Measurements from ENCODE around the gene C17orf75.
"Not testable (repeated sequence)": the region's sequence is repeated elsewhere in the genome, so short reads cannot be mapped to it uniquely, and the experiment has no call there.

Gene C17orf75

GRCh38 chr17:32341857-32342602 is at the start of gene C17orf75:
TSS of gene C17orf75 (minus strand) at chr17:32342173. CDS start at chr17:32342139, 34 bp downstream.
- peak; percentile 63 for DNase-seq

GRCh38 chr17:32388613-32389459 is 46.9 kb upstream of the C17orf75 start:
- DNase-seq: no peak

- not testable (repeated sequence) for DNase-seq
Measured at GRCh38 chr17:32388128-32388527, 46.2 kb upstream of the C17orf75 start.

- DNase-seq: no peak
Measured at GRCh38 chr17:32386844-32387243, 44.9 kb upstream of the C17orf75 start.

- DNase-seq: no peak
Measured at GRCh38 chr17:32385971-32386370, 44.0 kb upstream of the C17orf75 start.

- DNase-seq: peak; percentile 64
Measured at GRCh38 chr17:32385121-32385520, 43.1 kb upstream of the C17orf75 start.

GRCh38 chr17:32383926-32384434 is 42.0 kb upstream of the C17orf75 start:
- DNase-seq: no peak

- no peak for DNase-seq
Measured at GRCh38 chr17:32382526-32383223, 40.7 kb upstream of the C17orf75 start.

- DNase-seq: no peak
Measured at GRCh38 chr17:32370426-32370825, 28.5 kb upstream of the C17orf75 start.

GRCh38 chr17:32361270-32361669 is 19.3 kb upstream of the C17orf75 start:
- no peak for DNase-seq

GRCh38 chr17:32357615-32358014 is 15.6 kb upstream of the C17orf75 start:
- DNase-seq: no peak

GRCh38 chr17:32356750-32357149 is 14.8 kb upstream of the C17orf75 start:
- no peak for DNase-seq

GRCh38 chr17:32356378-32356743 is 14.4 kb upstream of the C17orf75 start:
- no peak for DNase-seq

GRCh38 chr17:32355649-32356377 is 13.8 kb upstream of the C17orf75 start:
- DNase-seq: no peak

- DNase-seq: not testable (repeated sequence)
Measured at GRCh38 chr17:32352734-32353133, 10.8 kb upstream of the C17orf75 start.

- peak; percentile 81 for DNase-seq
Measured at GRCh38 chr17:32350666-32351418, 8.9 kb upstream of the C17orf75 start.

GRCh38 chr17:32349854-32350665 is 8.1 kb upstream of the C17orf75 start, which contains the start of gene ZNF207:
TSS of gene ZNF207 (plus strand) at chr17:32350157. CDS start at chr17:32350286, 129 bp downstream.
- DNase-seq: peak; percentile 95

GRCh38 chr17:32349503-32349853 is 7.5 kb upstream of the C17orf75 start:
- no peak for DNase-seq

GRCh38 chr17:32348483-32348800 is 6.5 kb upstream of the C17orf75 start:
- no peak for DNase-seq

GRCh38 chr17:32345951-32346600 is 4.1 kb upstream of the C17orf75 start:
- no peak for DNase-seq
